ENCODE results near the gene C10orf53.

DNA sequence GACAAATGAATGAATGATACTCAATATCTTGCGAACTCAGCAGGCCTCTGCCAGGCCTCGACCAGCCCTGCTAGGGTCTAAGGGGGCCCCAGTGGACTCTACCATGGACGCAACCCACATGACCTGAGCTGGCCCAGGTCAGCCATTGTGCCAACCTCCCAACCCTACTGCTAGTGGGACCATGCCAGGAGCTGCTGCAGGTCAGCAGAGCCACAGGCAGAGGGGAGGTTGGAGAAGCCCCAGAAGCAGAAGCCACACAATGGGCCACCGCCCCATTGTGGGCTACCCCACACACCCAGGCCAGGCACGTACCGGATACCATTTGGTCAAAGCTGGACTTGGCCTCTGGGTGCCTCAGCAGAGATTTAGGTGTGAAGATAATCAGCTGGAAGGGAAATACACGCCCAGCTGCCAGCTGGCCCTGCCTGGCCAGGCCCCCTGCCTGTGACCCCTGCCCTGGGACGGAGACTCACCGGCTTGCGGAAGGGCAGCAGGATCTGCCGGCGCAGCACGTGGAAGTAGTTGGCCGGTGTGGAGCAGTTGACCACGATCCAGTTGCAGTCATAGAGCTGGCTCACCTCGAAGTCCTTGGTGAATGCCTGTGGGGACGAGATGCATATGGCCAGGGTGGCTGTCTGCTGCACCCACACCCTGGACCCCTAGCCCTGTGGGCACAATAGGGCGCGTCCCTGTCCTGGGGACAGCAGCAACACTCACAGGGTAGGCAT, 58.2 kb downstream of the C10orf53 start:
- TF ChIP-seq FOXP2 (optimal IDR thresholded peaks at IDR 0.05; ENCODE audit: control extremely low read depth, extremely low read length, insufficient read depth) = no peak
- TF ChIP-seq EZH2 (IDR thresholded peaks at IDR 0.05) = no peak
- TF ChIP-seq POLR2AphosphoS5 (IDR thresholded peaks at IDR 0.05; ENCODE audit: borderline replicate concordance, low read depth, low read length) = no peak
